ENCODE measurements around the gene CEP104.

GRCh38 chr1:3871451-3871805 lies 14.4 kb upstream of the CEP104 start:
- TF ChIP-seq CTCF (conservative IDR thresholded peaks at IDR 0.05; ENCODE audit: low read depth, low read length): no peak
- TF ChIP-seq EZH2 (IDR thresholded peaks at IDR 0.05; ENCODE audit: borderline replicate concordance, low read depth, low read length, poor library complexity, severe bottlenecking): no peak
